ENCODE data around the gene PHC2. TPM values are rescaled to one million over a fixed set of nuclear protein-coding genes. Genes with fewer than 3 reads are reported as not detected.

The PHC2 gene, protein sequence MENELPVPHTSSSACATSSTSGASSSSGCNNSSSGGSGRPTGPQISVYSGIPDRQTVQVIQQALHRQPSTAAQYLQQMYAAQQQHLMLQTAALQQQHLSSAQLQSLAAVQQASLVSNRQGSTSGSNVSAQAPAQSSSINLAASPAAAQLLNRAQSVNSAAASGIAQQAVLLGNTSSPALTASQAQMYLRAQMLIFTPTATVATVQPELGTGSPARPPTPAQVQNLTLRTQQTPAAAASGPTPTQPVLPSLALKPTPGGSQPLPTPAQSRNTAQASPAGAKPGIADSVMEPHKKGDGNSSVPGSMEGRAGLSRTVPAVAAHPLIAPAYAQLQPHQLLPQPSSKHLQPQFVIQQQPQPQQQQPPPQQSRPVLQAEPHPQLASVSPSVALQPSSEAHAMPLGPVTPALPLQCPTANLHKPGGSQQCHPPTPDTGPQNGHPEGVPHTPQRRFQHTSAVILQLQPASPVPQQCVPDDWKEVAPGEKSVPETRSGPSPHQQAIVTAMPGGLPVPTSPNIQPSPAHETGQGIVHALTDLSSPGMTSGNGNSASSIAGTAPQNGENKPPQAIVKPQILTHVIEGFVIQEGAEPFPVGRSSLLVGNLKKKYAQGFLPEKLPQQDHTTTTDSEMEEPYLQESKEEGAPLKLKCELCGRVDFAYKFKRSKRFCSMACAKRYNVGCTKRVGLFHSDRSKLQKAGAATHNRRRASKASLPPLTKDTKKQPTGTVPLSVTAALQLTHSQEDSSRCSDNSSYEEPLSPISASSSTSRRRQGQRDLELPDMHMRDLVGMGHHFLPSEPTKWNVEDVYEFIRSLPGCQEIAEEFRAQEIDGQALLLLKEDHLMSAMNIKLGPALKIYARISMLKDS
- 68.2 and 99.9 TPM in 2 replicates for total RNA-seq

DNA sequence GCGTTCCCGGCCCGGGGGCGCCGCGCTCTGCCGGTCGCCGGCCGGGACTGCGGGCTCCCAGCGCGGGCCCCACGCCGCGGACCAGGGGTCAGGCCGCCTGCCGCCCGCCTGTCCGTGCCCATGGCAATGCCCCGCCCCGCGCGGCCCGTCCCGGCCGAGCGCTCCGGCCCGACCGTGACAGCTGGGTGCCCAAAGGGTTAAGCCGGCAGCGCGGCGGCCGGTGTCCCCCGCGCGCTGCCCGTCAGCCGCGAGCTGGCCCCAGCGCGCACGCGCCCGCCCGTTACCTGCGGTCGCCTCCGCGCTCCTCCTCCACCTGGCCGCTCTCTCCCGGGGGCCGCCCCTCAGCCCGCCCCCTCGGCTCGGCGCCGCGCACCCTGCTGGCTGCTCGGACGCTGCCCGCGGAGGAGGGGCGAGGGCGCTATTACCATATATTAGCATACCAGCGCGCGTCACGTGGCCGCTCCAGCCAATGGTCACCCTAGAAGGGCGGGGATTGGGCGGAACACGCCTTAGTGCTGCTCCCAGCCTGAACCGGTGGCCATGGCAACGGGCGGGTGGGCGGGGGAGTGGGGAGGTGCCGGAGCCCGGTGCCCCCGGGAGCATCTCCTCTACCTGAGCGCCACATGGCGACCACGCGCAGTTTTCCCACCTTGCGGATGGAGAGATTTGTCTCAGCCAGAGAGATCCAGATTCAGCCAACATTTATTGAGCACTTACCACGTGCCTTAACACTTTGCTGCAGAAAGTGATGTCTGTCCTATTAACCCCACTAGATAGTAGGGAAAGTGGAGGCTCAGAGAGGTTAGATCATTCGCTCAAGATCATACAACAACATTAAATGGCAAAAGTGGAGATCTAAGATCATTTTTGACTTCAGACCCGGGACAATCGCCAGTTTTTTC lies at the start of gene PHC2:
TSS of gene PHC2 (minus strand) at position 404 of the 902 bp plus-strand sequence. CDS start 55,556 bp downstream, outside the sequence.

DNA sequence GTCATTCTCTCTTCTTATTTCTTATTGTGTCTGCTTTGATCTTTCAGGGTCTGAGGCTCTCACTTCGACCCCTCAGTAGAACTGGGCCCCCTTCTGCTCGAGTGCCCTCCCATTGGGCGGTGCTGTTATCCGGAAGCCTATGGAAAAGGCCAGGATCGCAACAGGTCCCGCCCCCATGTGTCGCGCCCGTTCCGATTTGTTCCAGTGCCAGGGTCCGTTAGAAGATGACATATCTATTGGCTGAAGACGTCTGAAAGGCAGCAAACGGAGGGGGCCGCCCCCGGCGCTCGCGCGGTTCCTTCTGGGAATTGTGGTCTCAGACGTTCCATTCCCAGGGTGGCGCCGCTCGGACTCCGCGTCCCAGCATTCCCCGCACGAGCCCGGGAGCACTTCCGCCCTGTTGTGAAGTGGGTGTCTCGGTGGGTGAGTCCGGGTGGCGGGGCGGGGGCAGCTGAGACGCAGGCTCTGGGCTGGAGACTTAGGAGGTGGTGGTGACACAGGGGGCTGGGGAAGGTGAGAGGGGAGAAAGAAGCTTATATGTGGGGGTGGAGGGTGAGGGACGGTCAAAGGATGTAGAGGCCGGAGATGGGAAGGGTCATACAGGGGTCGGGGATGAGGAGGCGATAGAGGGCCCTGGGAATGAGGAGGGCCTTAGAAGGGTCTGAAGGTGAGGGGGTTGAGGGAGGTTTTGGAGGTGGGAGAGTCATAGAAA lies 41.5 kb upstream of the PHC2 start, which contains the start of gene ZSCAN20:
TSS of gene ZSCAN20 (plus strand) at position 377 of the 712 bp plus-strand sequence. CDS start 6,644 bp downstream, outside the sequence.

DNA sequence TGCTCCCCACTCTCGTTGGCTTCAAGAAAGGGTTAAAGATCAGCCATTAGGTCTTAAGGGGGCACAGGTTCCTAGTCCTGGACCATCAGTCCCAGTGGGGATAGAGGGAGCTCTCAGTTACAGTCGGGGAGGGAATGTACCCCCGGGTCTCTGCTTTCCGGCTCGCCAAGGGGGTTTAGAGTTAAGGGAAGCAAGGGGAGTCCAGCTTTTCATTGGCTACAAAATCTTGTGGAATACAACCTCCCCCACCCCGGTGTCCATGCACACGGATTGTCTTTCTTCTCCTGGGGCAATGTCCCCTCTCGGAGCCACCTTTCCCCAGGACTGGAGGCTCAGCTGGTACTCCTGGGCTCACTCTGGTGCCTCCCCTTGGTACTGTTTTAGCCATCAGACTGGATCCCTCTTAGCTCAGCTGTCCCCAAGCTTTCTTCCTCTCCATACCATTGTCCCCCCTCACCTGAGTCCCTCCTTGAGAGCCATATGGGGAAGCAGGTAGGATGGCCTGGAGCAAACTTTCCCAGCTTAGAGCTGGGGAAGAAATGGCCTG lies 110.2 kb downstream of the PHC2 start, which contains the start of gene A3GALT2:
TSS of gene A3GALT2 (minus strand) at position 480 of the 547 bp plus-strand sequence. CDS start at position 480, 0 bp downstream.

Other genes with a start within 250 kb of the PHC2 start
- 1.5 and 3.7 TPM in 2 replicates for gene TRIM62, start 249.1 kb downstream of the PHC2 start, total RNA-seq
- 2.0 and 2.1 TPM in 2 replicates for gene ZNF362, start 174.6 kb downstream of the PHC2 start, total RNA-seq
- 0.28 TPM in 1 of 2 replicates, not detected in the other for gene A3GALT2, start 110.0 kb downstream of the PHC2 start, total RNA-seq
- 10.9 and 12.7 TPM in 2 replicates for gene ZSCAN20, start 41.5 kb upstream of the PHC2 start, total RNA-seq